Hepatocyte (in vitro differentiated cells): Measurements from ENCODE around the gene FUT1.

Experiments
- EZH2 ChIP-seq: fragments of 200-600 bp; sonication (generic); IDR thresholded peaks from 2 replicates; pipeline ENCODE4 v1.6.1; 2016; ENCODE audit warnings: antibody characterized with exemption, mild to moderate bottlenecking, borderline replicate concordance
- TF ChIP-seq, protein P1 (sequence below): fragments of 200-600 bp; sonication (generic); IDR thresholded peaks from 2 replicates; pipeline ENCODE4 v1.5.1; 2016; ENCODE audit warnings: antibody characterized with exemption, mild to moderate bottlenecking; ENCODE audit not compliant: poor library complexity

DNA sequence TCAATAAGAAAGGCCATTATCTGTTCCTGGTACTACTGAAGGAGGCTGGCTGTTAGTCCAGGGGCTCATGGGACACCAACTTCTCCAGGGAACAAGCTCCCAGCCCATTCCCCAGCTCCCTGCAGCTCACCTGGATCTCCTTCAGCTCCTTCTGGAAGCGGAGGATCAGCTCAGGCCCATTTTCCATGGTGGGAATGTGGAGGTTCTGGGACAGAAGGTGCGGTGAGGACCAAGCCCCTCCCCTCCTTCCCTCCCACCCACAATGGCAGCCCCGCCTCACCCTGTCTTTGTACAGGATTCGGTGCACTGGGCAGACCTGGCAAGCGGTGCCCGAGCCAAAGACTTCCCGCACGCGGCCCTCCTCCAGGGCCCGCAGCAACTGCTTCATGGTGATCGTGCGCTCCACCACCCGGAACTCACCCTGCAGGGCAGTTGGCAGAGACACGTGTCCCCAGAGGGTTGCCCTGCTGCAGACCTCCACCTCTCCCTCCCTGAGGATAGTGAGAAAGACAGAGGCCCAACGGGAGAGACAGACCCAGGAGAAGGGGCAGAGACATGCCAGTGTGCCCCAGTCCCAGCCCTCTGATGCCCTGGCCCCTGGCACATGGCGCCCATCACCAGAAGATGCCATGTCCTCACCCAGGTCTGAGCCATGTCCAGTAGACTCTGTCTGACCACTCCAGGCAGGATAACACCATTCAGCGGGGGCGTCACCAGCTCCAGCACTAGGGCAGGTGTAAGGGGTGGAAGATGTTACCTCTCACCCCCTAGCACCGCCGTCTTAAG is 44.0 kb upstream of the FUT1 start:
- TF ChIP-seq, protein P1, sequence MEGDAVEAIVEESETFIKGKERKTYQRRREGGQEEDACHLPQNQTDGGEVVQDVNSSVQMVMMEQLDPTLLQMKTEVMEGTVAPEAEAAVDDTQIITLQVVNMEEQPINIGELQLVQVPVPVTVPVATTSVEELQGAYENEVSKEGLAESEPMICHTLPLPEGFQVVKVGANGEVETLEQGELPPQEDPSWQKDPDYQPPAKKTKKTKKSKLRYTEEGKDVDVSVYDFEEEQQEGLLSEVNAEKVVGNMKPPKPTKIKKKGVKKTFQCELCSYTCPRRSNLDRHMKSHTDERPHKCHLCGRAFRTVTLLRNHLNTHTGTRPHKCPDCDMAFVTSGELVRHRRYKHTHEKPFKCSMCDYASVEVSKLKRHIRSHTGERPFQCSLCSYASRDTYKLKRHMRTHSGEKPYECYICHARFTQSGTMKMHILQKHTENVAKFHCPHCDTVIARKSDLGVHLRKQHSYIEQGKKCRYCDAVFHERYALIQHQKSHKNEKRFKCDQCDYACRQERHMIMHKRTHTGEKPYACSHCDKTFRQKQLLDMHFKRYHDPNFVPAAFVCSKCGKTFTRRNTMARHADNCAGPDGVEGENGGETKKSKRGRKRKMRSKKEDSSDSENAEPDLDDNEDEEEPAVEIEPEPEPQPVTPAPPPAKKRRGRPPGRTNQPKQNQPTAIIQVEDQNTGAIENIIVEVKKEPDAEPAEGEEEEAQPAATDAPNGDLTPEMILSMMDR: no peak
- no peak for TF ChIP-seq EZH2
